RPMI8226 (cell line): ENCODE results near the gene SLC31A1.
A peak's percentile ranks its signal among the peaks of the same experiment; 100 is the strongest.
"Not testable (repeated sequence)": the region's sequence is repeated elsewhere in the genome, so short reads cannot be mapped to it uniquely, and the experiment has no call there.

Experiments
- DNase-seq: peaks from one replicate; pipeline ENCODE4 v3.0.0-alpha.2; 2015

SLC31A1 gene

GRCh38 chr9:113267911-113268566 is 46.7 kb downstream of the SLC31A1 start:
- DNase-seq = no peak

DNA sequence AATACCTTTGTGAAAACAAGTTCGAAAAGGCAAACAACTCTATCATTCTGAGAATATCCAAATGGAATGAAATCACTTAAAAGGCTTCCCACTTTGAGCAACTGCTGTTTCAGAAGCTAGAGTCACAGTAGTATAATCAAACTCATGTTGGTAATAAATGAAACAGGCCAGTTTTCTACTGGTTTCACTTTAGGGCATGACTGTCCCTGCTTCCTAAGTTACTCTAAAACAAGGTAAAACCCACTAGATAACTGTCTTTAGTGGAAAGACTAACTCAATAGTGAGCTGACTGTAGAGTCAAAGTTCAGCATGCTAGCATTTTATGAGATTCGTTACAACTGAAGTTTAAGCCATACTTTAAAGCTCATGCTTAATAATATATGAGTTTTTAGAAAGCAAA is 48.0 kb downstream of the SLC31A1 start:
- no peak for DNase-seq

DNA sequence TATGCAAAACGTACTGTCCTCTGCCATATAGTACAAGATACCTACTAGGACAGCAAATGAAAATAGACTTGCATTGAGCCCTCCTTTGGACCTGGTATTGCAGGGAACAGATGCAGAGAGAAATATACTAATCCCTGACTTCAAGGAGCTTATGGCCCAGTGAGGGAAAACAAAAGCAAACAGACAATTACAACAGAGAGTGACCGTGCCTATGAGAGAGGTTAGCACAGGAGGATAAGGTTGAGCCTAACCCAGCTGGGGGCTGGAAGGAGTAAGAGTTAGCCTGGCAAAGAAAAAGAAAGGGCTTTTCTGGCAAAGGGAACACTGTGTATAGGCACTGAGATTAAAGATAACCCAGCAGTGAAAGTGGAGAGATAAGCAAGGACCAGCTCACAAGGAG is 48.5 kb downstream of the SLC31A1 start:
- DNase-seq = no peak

DNA sequence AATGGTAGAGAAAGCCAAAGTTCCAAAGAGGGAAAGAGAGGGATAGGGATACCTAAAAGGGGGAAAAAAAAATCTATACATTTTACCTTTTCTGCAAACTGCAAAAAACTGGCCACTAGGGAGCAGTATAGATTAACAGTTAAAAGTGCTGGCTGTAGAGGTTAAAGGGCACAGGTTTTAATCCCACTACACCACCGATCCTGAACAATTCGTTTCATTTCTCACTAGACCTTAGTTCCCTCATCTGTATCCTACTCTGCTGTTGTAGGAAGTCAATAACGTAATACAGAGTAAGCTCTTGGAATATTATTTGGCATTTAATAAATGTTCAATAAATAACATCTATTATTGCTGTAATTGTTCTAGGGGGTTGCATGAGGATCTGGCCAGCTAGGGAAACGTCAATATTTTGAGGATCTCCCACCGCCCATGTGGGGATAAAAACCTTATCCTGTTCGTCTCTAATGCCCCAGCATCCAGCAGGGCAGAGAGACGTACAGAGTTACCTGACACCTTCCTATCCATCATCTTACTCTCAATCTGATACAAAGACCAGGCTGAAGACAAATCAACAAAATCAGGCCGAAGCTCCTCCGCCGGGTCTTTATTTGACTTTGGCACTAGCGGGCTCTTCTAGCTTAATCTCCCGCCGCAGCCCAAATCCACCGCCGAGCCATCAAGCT is 53.3 kb downstream of the SLC31A1 start:
- peak; percentile 57 for DNase-seq

DNA sequence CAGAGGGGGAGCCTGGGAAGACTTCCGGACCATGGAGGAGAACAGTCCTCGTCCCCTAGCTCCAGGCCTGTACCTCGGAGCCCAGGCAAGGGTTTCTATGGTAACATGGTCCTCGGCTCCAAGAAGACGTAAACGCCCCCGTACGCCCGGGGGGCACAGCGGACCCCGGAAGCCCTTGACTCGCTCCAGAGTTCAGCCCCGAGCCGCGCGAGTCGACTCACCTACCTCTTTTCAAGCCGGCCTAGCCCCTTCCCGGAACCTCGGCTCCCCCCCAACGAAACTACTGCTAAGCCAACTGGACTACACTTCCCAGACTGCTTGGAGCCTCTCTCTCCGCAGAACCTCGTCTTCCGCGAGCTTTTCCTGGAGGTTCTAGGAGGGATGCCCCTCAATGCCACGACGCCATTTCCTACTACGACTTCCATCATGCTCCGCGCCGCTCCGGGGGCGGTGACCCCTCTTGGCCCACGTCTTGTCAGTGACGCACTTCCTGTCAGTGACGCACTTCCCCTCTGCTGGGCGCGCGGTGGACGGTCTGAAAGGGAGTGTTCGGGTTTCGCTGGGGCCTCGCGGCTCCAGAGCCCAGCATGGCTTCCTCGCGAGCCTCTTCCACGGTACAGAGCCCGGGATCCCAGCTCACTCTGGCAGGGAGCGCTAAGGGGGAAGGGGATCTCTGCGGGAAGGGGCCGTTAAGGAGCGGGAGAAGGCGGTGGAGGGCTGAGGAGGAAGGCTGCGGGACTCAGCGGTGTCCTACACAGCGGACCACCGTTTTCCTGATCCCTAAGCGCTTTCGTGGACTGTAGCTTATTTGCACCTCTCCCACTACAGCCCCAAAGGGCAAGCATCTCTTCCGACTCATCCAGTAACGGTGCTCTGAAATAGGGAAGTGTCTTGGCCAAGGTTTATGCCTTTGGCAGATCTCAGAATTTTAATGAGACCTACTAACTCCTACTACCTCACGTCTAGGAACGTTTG is 54.1 kb downstream of the SLC31A1 start, which contains the start of the genes CDC26 and PRPF4:
TSS of gene CDC26 (minus strand) at position 416 of the 975 bp plus-strand sequence. CDS start 3,065 bp downstream, outside the sequence.
TSS of gene PRPF4 (plus strand) at position 502 of the 975 bp plus-strand sequence. CDS start at position 588, 86 bp downstream.
- peak; percentile 95 for DNase-seq

- no peak for DNase-seq
Observed at GRCh38 chr9:113278840-113279239, 57.5 kb downstream of the SLC31A1 start.

GRCh38 chr9:113281356-113281755 is 60.0 kb downstream of the SLC31A1 start:
- no peak for DNase-seq

- DNase-seq = no peak
Observed at GRCh38 chr9:113289091-113289490, 67.7 kb downstream of the SLC31A1 start.

DNA sequence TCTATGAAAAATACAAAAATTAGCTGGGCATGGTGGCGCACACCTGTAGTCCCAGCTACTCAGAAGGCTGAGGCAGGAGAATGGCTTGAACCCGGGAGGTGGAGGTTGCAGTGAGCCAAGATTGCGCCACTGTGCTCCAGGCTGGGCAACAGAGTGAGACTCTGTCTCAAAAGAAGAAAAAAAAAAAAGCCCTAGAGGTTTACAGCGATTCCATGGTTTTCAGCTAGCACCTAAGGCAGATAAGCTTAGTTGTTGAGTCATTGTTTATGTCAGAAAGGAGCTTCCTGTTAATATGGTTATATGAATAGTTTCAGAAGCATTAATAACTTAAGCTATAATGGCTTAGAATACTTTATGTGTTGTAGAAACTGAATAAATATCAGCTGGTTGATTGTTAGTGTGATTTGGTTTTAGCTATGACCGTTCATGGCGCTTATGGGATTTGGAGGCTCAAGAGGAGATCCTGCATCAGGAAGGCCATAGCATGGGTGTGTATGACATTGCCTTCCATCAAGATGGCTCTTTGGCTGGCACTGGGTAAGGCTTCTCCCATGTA is 68.8 kb downstream of the SLC31A1 start:
- DNase-seq = no peak

- DNase-seq = no peak
Observed at GRCh38 chr9:113293285-113293878, 72.0 kb downstream of the SLC31A1 start.

- DNase-seq = not testable (repeated sequence)
Observed at GRCh38 chr9:113296247-113296646, 74.9 kb downstream of the SLC31A1 start.

DNA sequence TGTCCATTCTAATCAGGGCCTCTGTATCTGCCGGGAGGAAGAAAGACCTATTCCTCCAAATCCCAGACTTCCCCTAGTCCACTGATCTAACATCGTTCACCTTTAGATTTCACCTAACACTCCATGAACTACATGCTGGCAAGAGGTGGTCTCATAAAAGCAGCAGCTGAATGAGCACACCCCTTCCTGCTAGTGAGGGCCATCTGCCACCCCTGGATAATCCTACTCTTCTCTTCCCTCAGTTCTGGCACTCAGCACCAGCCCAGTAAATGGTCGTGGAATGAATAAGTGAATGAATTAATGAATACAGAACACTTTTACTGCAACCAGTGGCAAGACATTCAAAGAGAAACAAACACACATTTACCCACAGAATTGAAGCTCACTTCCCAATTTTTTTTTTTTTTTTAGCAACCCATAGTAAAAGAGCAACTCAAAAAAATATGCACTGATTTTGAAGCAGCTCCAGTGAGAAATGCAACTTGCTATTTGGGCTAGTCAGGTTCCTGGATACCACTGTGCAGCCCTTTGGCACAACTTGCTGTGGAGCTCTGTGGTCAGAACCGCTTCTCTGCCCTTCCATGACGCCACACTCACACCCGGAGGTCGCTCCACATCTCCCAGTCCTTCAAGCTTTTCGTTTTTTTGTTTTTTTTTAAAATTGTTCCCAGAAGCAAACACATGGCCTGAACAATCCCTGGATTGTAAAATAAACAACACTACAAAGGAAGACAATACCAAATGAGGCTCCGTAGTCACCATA is 75.6 kb downstream of the SLC31A1 start:
- peak; percentile 22 for DNase-seq

DNA sequence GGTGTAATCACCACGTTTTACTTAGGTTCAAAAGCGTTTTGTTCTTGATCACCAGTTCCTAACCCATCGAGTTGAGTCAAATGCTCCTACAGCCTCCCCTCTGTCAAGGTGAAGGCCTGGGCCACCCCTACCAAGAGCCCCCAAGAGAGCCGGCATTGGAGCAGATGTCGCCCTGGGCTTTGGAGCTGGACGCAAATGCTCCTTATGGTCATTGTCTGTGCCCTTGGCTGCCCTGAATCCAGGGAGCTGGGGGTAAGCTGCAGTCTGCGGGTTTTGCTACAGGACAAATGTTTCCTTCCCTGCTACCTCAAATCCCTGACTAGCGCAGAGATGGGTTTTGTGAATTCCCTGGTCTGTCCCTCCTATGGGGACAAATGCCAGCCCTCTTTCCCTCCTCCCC is 77.0 kb downstream of the SLC31A1 start:
- DNase-seq = no peak

DNA sequence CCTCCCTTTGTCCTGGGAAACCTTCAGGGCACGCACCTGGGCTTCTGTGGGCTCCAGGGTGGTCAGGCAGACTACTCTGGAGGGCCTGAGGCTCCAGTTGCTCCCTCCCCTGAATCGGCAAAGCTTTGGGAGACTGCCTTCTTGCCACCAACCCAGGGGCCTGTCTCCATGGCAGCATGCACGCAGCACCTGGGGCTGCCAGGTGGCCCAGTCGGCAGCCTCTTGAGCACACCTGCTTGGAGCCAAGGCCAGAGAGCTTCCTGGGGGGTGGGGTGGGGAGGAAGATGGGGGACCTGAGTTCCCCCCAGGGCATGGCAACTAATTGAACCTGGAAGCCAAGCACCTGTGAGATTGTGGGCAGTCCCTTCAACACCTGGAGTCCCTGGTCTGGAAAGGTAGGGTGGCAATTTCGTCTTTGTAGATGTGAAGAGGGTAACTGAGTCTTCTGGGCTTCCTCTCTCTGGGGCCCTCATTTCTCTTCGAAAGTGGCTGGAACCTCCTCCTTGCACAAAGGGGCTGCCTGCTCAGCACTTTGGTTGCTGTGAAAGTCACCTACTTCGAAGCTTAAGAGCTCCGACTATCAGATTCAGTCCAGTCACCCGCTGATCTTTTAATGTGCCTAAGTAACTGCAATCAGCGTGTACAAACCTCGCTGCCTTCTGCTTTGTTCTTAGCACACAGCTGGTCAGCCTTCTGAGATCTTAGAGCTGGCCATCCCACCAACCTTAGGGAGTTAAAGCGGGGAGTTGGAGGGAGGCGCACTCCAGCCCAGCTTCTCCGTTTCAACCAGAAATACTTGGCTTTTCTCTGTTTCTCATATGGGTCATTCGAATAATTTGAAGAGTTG is 77.8 kb downstream of the SLC31A1 start:
- DNase-seq = peak; percentile 93

- peak; percentile 87 for DNase-seq
Observed at GRCh38 chr9:113299800-113300292, 78.5 kb downstream of the SLC31A1 start.

- DNase-seq = no peak
Observed at GRCh38 chr9:113301548-113301947, 80.2 kb downstream of the SLC31A1 start.

DNA sequence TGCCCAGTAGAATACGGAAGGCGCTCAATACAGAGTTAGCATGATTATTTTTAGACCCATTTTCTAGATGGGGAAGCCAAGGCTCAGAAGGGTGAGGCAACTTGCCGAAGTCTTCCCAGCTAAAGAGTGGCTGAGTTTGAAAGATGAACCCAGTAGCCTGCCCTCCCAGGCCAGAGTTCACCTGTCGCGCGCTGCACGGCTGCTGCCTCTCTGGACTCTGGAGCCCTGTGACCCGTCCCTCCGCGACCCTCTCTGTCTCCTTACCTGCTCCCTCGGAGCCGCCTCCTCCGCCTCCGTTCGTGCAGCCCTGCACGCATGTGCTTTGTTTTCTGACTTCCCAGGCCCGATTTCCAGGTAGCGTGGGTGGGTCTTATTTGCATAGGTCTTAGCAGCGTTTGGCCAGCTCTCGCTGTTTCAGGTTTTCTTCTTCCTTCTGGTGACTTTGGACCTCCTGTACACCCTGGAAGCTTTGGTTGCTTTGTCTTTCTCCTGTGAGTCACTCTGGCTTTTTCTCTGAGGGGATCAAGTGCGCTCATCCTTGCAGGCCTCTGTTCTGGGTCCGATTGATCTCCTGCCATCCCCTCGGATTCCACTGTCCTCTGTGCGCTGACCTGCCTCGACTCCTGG is 81.6 kb downstream of the SLC31A1 start, which contains the start of gene RNF183:
TSS of gene RNF183 (minus strand) at position 585 of the 627 bp plus-strand sequence. CDS start 5,192 bp downstream, outside the sequence.
- DNase-seq = no peak

DNA sequence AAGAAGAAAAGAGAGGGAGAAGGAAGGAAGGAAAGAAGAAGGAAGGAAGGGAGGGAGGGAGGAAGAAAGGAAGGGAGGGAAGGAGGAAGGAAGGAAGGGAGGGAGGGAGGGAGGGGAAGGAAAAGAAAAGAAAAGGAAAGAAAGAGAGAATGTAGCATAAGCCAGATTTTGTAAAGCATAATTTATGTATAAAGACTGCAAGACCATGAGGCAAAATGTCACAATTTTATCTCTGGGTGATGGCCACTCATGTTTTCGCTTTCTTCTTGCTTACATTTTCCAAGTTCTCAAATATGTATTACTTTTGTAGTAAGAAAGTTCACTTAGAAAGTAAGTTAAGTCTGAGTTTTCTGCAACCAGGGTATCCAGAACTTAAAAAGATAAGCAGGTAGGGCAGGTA is 85.2 kb downstream of the SLC31A1 start:
- DNase-seq = no peak

DNA sequence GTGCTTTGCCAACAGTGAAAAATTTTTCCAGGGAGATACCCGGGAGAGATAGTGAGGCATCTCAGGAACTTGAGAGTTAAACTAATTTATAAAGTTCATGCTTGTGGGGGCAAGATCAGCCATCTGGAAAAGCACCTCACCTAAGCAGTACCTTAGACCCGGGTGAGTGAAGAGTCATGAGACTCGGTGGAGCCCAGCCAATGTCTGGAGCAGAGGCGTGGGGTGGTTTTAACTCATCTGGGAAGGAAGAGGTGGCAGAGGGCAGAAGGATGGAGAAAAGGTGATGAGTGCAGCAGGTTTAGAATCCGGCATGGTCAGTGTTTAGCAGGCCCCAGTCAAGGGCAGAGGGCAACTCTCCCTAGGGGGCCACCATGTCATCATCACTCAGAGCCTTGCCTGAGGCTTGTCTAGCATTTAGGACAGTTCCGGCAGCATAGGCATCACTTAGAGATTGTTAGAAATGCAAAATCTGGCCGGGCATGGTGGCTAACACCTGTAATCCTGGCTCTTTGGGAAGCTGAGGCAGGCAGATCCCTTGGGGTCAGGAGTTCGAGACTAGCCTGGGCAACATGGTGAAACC is 86.1 kb downstream of the SLC31A1 start:
- DNase-seq = no peak
